Measurements from ENCODE around the gene OR51F1. TPM values are rescaled to one million over a fixed set of nuclear protein-coding genes. Genes with fewer than 3 reads are reported as not detected.
"Not testable (repeated sequence)": the region's sequence is repeated elsewhere in the genome, so short reads cannot be mapped to it uniquely, and the experiment has no call there.

The OR51F1 gene
- total RNA-seq, 1 donor: not detected

DNA sequence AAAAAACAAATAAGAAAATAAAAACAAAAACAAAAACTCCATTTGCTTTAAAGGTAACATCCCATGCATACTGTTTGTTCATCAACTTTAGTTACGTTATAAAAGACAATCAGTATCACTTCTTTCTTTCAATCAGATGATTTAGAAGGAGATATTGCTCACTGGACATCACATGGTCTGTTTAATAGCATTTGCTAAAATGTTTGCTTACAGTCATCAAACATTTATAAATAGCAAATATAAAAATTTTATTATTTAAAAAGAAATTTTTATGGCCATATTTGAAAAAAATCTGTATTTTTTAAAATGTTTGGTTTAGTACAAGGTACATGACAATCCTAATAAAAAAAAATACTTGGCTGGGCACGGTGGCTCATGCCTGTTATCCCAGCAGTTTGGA is 42.6 kb downstream of the OR51F1 start:
- TF ChIP-seq, protein P1, sequence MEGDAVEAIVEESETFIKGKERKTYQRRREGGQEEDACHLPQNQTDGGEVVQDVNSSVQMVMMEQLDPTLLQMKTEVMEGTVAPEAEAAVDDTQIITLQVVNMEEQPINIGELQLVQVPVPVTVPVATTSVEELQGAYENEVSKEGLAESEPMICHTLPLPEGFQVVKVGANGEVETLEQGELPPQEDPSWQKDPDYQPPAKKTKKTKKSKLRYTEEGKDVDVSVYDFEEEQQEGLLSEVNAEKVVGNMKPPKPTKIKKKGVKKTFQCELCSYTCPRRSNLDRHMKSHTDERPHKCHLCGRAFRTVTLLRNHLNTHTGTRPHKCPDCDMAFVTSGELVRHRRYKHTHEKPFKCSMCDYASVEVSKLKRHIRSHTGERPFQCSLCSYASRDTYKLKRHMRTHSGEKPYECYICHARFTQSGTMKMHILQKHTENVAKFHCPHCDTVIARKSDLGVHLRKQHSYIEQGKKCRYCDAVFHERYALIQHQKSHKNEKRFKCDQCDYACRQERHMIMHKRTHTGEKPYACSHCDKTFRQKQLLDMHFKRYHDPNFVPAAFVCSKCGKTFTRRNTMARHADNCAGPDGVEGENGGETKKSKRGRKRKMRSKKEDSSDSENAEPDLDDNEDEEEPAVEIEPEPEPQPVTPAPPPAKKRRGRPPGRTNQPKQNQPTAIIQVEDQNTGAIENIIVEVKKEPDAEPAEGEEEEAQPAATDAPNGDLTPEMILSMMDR (IDR thresholded peaks at IDR 0.05; ENCODE audit: insufficient read depth, low read depth, low read length): no peak
- DNase-seq (ENCODE audit: low read depth): no peak
- H3K4me3 ChIP-seq (ENCODE audit: low read depth, low read length): no peak overlapping the region

- DNase-seq (ENCODE audit: low read depth); H3K4me3 ChIP-seq (ENCODE audit: low read depth, low read length): not testable (repeated sequence)
Measured at GRCh38 chr11:4722616-4723534, 46.9 kb downstream of the OR51F1 start.

Small RNA genes lying within 50 kb of the gene (small RNA-seq; reads per million reads assigned to genes)
- gene RF00091: not detected

Other genes with a start within 250 kb of the OR51F1 start
- gene OR52M1, start 224.7 kb downstream of the OR51F1 start, total RNA-seq: not detected in 2 replicates
- gene OR52I2, start 188.2 kb downstream of the OR51F1 start, total RNA-seq: not detected in 2 replicates
- gene OR52I1, start 175.9 kb downstream of the OR51F1 start, total RNA-seq: under 0.01 TPM in 1 of 2 replicates, not detected in the other
- 9.3 and 12.1 TPM in 2 replicates for gene TRIM68, start 161.7 kb downstream of the OR51F1 start, total RNA-seq
- gene OR51D1, start 132.5 kb downstream of the OR51F1 start, total RNA-seq: not detected in 2 replicates
- not detected in 2 replicates for gene OR51E1, start 126.0 kb downstream of the OR51F1 start, total RNA-seq
- gene OR51E2, start 72.1 kb downstream of the OR51F1 start, total RNA-seq: 0.43 and 1.9 TPM in 2 replicates
- not detected in 2 replicates for gene MMP26, start 65.2 kb downstream of the OR51F1 start, total RNA-seq
- not detected in 2 replicates for gene OR52R1, start 34.4 kb upstream of the OR51F1 start, total RNA-seq
- not detected in 2 replicates for gene OR51F2, start 51.4 kb upstream of the OR51F1 start, total RNA-seq
- not detected in 2 replicates for gene OR51S1, start 79.3 kb upstream of the OR51F1 start, total RNA-seq
- not detected in 2 replicates for gene OR51T1, start 112.0 kb upstream of the OR51F1 start, total RNA-seq
- gene OR51A7, start 133.8 kb upstream of the OR51F1 start, total RNA-seq: not detected in 2 replicates
- gene OR51G2, start 149.4 kb upstream of the OR51F1 start, total RNA-seq: not detected in 2 replicates
- gene OR51G1, start 154.4 kb upstream of the OR51F1 start, total RNA-seq: not detected in 2 replicates
- gene OR51A4, start 177.7 kb upstream of the OR51F1 start, total RNA-seq: not detected in 2 replicates
- gene OR51A2, start 185.8 kb upstream of the OR51F1 start, total RNA-seq: not detected in 2 replicates
- gene OR51L1, start 224.9 kb upstream of the OR51F1 start, total RNA-seq: not detected in 2 replicates

Measured in fibroblast of villous mesenchyme (primary cell).